ENCODE data around the gene CDC42BPG. TPM values are rescaled to one million over a fixed set of nuclear protein-coding genes. Genes with fewer than 3 reads are reported as not detected.

The CDC42BPG gene
- total RNA-seq, 2 experiments from 2014 or later: 0.50 to 0.61 TPM

DNA sequence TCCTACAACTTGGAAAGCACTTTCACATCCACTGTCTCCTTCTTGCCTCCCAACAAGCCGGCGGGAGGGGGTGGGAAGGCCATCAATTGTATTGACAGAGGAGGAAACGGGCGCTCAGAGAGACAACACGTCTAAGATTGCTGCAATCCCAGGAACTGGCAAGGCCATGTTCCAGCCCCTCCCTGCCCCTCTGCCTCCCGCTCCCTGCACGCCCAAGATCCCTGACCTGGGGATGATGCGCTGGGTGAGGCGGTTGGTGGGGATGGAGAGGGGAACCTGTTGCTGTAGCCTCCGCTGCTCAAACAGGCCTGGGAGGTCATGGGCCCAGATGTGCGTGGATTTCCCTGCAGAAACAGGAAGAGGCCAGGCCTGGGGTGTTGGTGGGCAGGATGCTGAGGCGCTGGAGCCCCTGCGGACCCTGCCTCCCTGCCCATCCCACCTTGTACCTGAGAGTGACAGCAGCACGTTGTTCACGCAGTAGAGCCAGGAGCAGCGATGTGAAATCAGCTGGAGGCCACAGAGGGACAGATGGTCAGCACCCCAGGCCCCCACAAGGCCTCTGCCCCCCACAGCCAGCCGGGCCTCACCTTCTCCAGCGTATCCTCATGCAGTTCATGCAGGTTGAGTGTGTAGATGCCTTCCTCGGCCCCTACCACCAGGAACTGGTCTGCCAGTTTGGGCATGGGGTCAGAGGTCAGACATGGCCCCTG, 48.3 kb downstream of the CDC42BPG start:
- H3K27ac Mint-ChIP-seq: no peak overlapping the region
- H3K9me3 Mint-ChIP-seq (ENCODE audit: low read depth): no peaks in the 10 kb centered on the region
- no peak for DNase-seq
- CTCF ChIA-PET: interaction anchor here (1.2 kb wide), 1 partner anchor 9 kb away, joined by 3 read pairs; no protein-coding TSS in a partner anchor
- peaks cover 24% of the 10 kb centered on the region for H3K4me1 Mint-ChIP-seq
- no peaks in the 10 kb centered on the region for H3K27me3 Mint-ChIP-seq
- peaks cover 7% of the 10 kb centered on the region for H3K36me3 Mint-ChIP-seq
- no peak overlapping the region for H3K4me3 Mint-ChIP-seq
- no peak for ATAC-seq

- Mint-ChIP-seq H3K27me3 (no peaks in the 10 kb centered on the region), H3K36me3 (peaks cover 7% of the 10 kb centered on the region), H3K4me3 (no peak overlapping the region), H3K4me1 (peaks cover 24% of the 10 kb centered on the region), H3K9me3 (ENCODE audit: low read depth) (no peaks in the 10 kb centered on the region), H3K27ac (peak overlapping the region; percentile 3)
- CTCF ChIA-PET: interaction anchor here (1.0 to 1.4 kb wide), 3 partner anchors 16 to 467 kb away, joined by 3 read pairs; partner anchors contain the start of genes POLA2 and SF1
- ATAC-seq: no peak
- no peak for DNase-seq
These were observed 49.9 kb downstream of the CDC42BPG start for GRCh38 chr11:64794526-64794925.

- CTCF ChIA-PET: interaction anchor here (1.4 kb wide), 1 partner anchor 15 kb away, joined by 3 read pairs; the partner anchor contains the start of gene SF1
- no peak for ATAC-seq
- H3K27me3 Mint-ChIP-seq: no peaks in the 10 kb centered on the region
- no peak overlapping the region for H3K4me3 Mint-ChIP-seq
- peaks cover 20% of the 10 kb centered on the region for H3K4me1 Mint-ChIP-seq
- H3K9me3 Mint-ChIP-seq (ENCODE audit: low read depth): no peaks in the 10 kb centered on the region
- no peak for DNase-seq
- peaks cover 3% of the 10 kb centered on the region for H3K36me3 Mint-ChIP-seq
- peak overlapping the region; percentile 66 for H3K27ac Mint-ChIP-seq
These were observed 50.9 kb downstream of the CDC42BPG start for GRCh38 chr11:64793271-64794160.

DNA sequence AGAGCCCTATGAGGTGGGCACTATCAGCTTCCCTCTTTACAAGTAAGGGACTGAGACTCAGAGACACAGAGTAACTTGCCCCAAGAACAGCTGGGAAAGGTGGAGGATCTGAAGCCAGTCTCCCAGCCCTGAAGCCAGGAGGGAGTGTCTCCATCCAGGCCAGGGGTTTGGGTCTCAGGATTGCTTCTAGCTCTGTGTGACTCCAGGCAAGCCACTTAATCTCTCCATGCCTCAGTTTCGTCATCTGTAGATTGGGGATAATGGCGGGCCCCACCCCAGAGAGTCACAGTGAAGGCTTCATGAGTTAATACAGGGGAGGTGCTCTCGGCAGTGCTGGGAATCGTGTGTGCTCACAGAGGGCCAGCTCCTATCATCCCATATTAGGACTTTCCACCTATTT, 52.0 kb downstream of the CDC42BPG start:
- H3K9me3 Mint-ChIP-seq (ENCODE audit: low read depth): no peaks in the 10 kb centered on the region
- no peaks in the 10 kb centered on the region for H3K27me3 Mint-ChIP-seq
- no peak for ATAC-seq
- DNase-seq: no peak
- CTCF ChIA-PET: interaction anchor here (1.0 kb wide), 1 partner anchor 54 kb away, joined by 3 read pairs; no protein-coding TSS in a partner anchor
- peaks cover 20% of the 10 kb centered on the region for H3K4me1 Mint-ChIP-seq
- H3K4me3 Mint-ChIP-seq: no peak overlapping the region
- H3K36me3 Mint-ChIP-seq: peaks cover 3% of the 10 kb centered on the region
- peak overlapping the region; percentile 4 for H3K27ac Mint-ChIP-seq

DNA sequence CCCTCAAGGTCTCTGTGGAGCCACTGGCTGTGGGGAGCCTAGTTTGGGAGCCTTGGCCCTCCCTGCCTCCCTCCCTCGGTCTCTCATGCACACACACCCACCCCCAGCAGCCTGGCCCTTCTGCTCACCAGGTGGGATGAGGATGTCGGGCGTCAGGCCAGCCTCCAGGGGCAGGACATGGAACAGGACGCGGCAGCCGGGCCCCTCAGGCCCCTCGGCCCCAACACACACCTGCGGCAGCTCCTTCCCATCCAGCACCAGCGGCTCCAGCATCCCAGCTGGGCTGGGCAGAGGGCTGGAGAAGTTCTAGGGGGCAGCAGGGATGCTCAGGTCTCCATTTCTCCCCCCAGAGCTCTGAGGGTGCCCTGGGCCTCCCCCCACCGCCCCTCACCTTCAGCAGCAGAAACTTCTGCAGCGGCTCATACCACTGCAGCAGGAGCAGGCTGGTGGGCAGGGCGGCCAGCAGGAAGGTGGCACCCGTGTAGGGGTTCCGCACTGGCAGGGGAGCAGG, 52.6 kb downstream of the CDC42BPG start:
- DNase-seq: no peak
- CTCF ChIA-PET: interaction anchor here (1.0 kb wide), 1 partner anchor 54 kb away, joined by 3 read pairs; no protein-coding TSS in a partner anchor
- Mint-ChIP-seq H3K4me1 (peaks cover 20% of the 10 kb centered on the region), H3K27me3 (no peaks in the 10 kb centered on the region), H3K4me3 (no peak overlapping the region), H3K27ac (peak overlapping the region; percentile 36), H3K36me3 (peaks cover 3% of the 10 kb centered on the region), H3K9me3 (ENCODE audit: low read depth) (no peaks in the 10 kb centered on the region)
- ATAC-seq: no peak

- CTCF ChIA-PET: no interaction called here
These were observed 54.0 kb downstream of the CDC42BPG start for GRCh38 chr11:64790205-64791095.

DNA sequence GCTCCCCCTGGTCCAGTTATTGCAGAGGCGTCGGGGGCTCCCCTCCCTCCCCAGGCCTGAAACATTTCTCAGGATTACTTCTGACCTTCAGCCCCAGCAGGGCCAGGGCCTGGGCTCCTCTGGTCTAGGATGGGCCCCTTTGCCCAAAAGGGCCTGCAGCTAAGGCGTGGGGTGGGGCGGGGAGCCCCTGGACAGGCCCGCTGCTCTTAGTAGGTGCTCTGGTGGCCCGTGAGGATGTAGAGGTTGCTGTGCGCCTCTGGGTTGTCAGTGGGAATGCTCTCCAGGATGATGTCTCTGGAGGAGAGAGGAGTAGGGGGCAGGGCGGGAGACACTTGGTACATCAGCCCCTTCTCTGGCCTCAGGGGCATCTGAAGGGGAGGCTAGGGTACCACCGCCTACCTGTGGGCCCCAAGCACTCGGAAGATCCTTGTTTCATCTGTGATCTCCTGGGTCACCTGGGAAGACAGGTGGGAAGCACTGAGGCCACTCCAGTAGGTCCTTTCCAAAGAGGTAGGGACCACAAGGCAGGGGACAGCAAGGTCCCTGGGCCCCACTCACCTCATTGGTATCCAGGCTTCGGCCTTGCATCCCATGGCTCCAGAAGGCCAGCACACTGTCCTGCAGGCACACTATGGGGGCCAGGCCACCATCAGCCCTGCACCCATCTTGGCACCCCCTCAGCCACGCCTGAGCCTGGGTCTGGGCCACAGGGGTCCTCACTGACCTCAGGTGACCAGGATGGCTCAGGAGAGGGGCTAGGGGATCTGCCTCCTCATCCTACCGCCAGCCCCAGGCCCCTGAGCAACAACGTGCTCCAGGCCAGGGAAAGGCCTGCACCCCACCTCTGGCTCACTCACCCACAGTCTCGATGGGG, 54.9 kb downstream of the CDC42BPG start:
- H3K36me3 Mint-ChIP-seq: peaks cover 2% of the 10 kb centered on the region
- H3K9me3 Mint-ChIP-seq (ENCODE audit: low read depth): no peaks in the 10 kb centered on the region
- H3K27me3 Mint-ChIP-seq: no peaks in the 10 kb centered on the region
- H3K27ac Mint-ChIP-seq: no peak overlapping the region
- DNase-seq (no peak), ATAC-seq (no peak)
- H3K4me1 Mint-ChIP-seq: peaks cover 9% of the 10 kb centered on the region
- CTCF ChIA-PET: interaction anchor here (0.7 to 1.5 kb wide), 3 partner anchors 10 to 54 kb away, joined by 3 to 6 read pairs (median 3); no protein-coding TSS in a partner anchor
- no peak overlapping the region for H3K4me3 Mint-ChIP-seq

More at GRCh38 chr11:64790205-64791095, 54.0 kb downstream of the CDC42BPG start:
- Mint-ChIP-seq H3K9me3 (ENCODE audit: low read depth) (no peaks in the 10 kb centered on the region), H3K27ac (no peak overlapping the region), H3K4me1 (peaks cover 12% of the 10 kb centered on the region), H3K4me3 (no peak overlapping the region), H3K36me3 (no peaks in the 10 kb centered on the region), H3K27me3 (no peaks in the 10 kb centered on the region)
- DNase-seq: no peak
- ATAC-seq: no peak

DNA sequence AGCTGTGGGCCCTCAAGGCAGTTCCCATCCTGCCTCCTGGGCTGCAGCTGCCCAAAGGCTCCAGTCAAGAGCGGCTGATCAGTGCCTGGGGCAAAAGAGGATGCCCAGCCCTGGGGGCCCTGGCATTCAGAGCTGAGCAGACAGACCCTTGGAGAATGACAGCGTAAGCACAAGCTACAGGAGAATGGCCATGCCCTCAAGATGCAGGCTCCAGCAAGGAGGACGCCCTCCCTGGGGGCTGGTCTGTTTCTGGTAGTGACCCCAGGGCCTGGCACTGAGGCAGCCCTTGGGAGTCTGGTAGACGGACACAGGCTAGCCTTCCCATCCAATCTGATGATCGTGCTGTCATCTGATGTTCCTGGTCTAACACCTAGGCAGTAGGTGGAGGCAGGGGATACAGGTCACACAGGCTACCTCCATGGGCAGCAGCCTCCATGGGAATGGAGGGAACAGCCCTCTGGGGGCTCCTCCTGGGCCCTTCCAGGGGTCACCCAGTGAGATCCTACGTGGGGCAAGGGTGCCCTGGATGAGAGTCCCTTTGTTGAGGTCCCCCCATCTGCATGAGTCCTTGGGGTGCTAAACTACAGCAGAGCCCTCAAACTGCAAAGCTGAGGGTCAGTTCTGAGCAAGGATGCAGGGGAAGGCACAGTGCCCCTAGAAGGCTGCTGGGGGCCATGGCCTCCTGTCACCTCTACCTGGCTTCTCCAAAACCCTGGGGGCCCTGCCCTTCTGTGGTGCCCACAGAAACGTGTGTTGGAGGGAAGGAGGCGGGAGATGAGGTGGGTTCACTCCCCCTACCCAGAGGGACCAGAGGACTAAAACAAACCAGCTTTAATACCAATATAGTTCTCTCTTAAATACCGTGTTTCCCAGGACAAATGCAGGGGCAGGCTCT, 55.9 kb downstream of the CDC42BPG start:
- ATAC-seq (no peak), DNase-seq (no peak)
- H3K27ac Mint-ChIP-seq: no peak overlapping the region
- no peaks in the 10 kb centered on the region for H3K9me3 Mint-ChIP-seq (ENCODE audit: low read depth)
- H3K4me3 Mint-ChIP-seq: no peak overlapping the region
- no peaks in the 10 kb centered on the region for H3K27me3 Mint-ChIP-seq
- H3K36me3 Mint-ChIP-seq: peaks cover 2% of the 10 kb centered on the region
- peaks cover 2% of the 10 kb centered on the region for H3K4me1 Mint-ChIP-seq
- CTCF ChIA-PET: interaction anchor here (0.5 to 4.1 kb wide), 10 partner anchors 8 to 220 kb away, joined by 3 to 19 read pairs (median 4); partner anchors contain the start of gene CDC42BPG

GRCh38 chr11:64787526-64788320, 56.7 kb downstream of the CDC42BPG start:
- peaks cover 2% of the 10 kb centered on the region for H3K36me3 Mint-ChIP-seq
- no peaks in the 10 kb centered on the region for H3K27me3 Mint-ChIP-seq
- DNase-seq (peak; percentile 65), ATAC-seq (peak; percentile 63)
- H3K9me3 Mint-ChIP-seq (ENCODE audit: low read depth): no peaks in the 10 kb centered on the region
- peak overlapping the region; percentile 28 for H3K27ac Mint-ChIP-seq
- H3K4me3 Mint-ChIP-seq: no peak overlapping the region
- no peaks in the 10 kb centered on the region for H3K4me1 Mint-ChIP-seq
- CTCF ChIA-PET: interaction anchor here (1.0 to 4.1 kb wide), 9 partner anchors 9 to 60 kb away, joined by 3 to 19 read pairs (median 5); partner anchors contain the start of genes CDC42BPG and RASGRP2

DNA sequence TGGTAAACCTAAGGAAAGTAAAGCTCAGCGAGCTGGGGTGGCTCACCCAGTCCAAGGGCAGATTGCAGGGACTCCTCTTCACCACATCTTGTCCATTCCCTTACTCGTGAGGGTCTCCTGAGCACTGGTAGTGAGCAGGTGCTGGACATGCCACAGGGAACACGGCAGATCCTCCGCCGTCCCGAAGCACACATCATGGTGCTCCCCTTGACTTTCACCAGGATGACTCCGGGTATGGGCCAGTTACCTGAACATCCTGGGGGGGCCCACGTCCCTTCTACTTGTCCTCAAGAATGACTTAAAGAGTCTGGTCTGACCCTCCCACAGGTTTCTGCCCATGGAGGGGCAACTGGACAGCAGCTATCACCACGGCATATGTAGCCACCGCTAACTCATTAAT, 58.1 kb downstream of the CDC42BPG start:
- Mint-ChIP-seq H3K9me3 (ENCODE audit: low read depth) (no peaks in the 10 kb centered on the region), H3K27me3 (no peaks in the 10 kb centered on the region), H3K36me3 (peaks cover 2% of the 10 kb centered on the region), H3K4me1 (no peaks in the 10 kb centered on the region), H3K27ac (no peak overlapping the region), H3K4me3 (no peak overlapping the region)
- CTCF ChIA-PET: interaction anchor here (0.7 to 4.1 kb wide), 7 partner anchors 10 to 740 kb away, joined by 3 to 19 read pairs (median 4); partner anchors contain the start of genes CDC42BPG and RASGRP2
- ATAC-seq (no peak), DNase-seq (no peak)
